Hematopoietic multipotent progenitor cell treated with erythropoietin and hydrocortisone succinate and interleukin-3 and kit ligand, for 8 days (in vitro differentiated cells): ENCODE measurements around the gene TNK1.

Experiments used
- DNase-seq: peaks from one replicate; pipeline ENCODE4 v3.0.0-alpha.2; 2015

The TNK1 gene

GRCh38 chr17:7413346-7413985, 32.6 kb downstream of the TNK1 start:
- DNase-seq, result no peak

GRCh38 chr17:7414837-7415236, 33.9 kb downstream of the TNK1 start:
- DNase-seq, result no peak

GRCh38 chr17:7415784-7416183, 34.9 kb downstream of the TNK1 start:
- DNase-seq, result no peak

- no peak for DNase-seq
Observed at GRCh38 chr17:7416323-7416722, 35.4 kb downstream of the TNK1 start.

- DNase-seq, result no peak
Observed at GRCh38 chr17:7417056-7417655, 36.3 kb downstream of the TNK1 start.

- DNase-seq, result no peak
Observed at GRCh38 chr17:7418472-7419152, 37.7 kb downstream of the TNK1 start.

GRCh38 chr17:7419819-7420610, 39.1 kb downstream of the TNK1 start, which contains the start of gene SPEM1:
SPEM1 (plus strand) TSS chr17:7420324; CDS start chr17:7420385, 61 bp downstream.
- no peak for DNase-seq

GRCh38 chr17:7421186-7421585, 40.3 kb downstream of the TNK1 start:
- DNase-seq, result no peak

GRCh38 chr17:7423679-7424078, 42.8 kb downstream of the TNK1 start:
- no peak for DNase-seq

- DNase-seq, result no peak
Observed at GRCh38 chr17:7425316-7425715, 44.4 kb downstream of the TNK1 start, which contains the start of gene SPEM2. SPEM2 (plus strand) TSS chr17:7425616; CDS start chr17:7425689, 73 bp downstream.

- no peak for DNase-seq
Observed at GRCh38 chr17:7425756-7426155, 44.9 kb downstream of the TNK1 start.

GRCh38 chr17:7426203-7426863, 45.4 kb downstream of the TNK1 start:
- no peak for DNase-seq

- DNase-seq, result no peak
Observed at GRCh38 chr17:7426896-7427489, 46.1 kb downstream of the TNK1 start.

GRCh38 chr17:7427549-7427948, 46.7 kb downstream of the TNK1 start:
- DNase-seq, result no peak

GRCh38 chr17:7428557-7428956, 47.7 kb downstream of the TNK1 start, which contains the start of gene SPEM3:
SPEM3 (plus strand) TSS chr17:7428857; CDS start chr17:7428903, 46 bp downstream.
- no peak for DNase-seq

- DNase-seq, result no peak
Observed at GRCh38 chr17:7429722-7430121, 48.8 kb downstream of the TNK1 start.

GRCh38 chr17:7431231-7431630, 50.3 kb downstream of the TNK1 start:
- no peak for DNase-seq

GRCh38 chr17:7432296-7432695, 51.4 kb downstream of the TNK1 start:
- no peak for DNase-seq

GRCh38 chr17:7435676-7436555, 55.0 kb downstream of the TNK1 start:
- peak; percentile 63 for DNase-seq

- DNase-seq, result peak; percentile 81
Observed at GRCh38 chr17:7436556-7437368, 55.9 kb downstream of the TNK1 start.
